Stimulated activated CD4-positive, alpha-beta T cell treated with anti-CD3 and anti-CD28 coated beads, Interleukin-4, amount 100 ng/mL, for 24 hours (primary cell): ENCODE measurements around the gene B9D1.
"Not testable (repeated sequence)": the region's sequence is repeated elsewhere in the genome, so short reads cannot be mapped to it uniquely, and the experiment has no call there.

Experiments
- DNase-seq: peaks from one replicate; pipeline ENCODE4 v3.0.0-alpha.2; 2020

B9D1 gene

DNA sequence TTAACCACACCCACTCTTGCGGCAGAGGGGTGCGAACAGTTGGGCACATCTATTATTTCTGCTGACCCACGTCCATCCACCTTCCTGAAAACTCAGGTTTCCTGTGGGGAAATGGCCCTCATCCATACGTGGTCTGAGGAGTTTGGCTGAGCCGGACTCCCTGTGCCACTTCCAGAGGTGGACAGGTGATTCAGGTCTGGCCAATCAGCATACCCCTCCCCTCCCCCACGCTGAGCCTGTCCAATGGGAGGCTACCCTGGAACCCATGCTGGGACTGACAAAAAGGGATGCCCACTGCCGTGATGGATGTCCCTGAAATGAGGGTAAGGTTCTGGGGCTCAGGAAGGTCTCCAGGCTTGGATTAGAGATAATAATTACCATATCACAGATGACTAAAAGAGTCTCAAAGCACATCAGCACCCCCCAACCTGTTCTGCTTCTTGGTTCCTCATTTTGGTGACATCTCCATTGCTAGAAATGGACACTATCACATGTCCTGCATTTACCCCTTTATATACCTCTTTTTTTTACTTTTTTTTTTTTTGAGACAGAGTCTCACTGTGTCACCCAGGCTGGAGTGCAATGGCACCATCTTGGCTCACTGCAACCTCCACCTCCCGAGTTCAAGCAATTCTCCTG, 10.5 kb upstream of the B9D1 start:
- DNase-seq: no peak

DNA sequence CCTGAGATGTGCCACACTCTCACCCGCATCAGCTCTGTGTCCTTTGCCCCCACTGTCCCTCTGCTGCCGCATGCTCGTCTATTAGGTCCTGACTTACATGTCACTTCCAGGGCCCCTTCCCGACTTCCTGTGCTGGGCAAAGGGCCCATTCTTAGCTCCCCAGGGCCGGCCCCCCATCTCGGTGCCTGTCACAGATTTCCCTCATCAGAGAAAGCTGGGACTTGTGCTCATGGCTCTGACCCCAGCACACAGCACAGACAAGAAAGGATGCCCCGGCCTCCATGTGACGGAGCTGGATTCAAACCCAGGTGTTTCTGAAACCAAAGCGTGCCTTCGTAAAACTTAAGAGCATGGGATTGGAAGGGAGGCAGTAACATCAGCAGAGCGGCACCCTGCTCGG, 9.9 kb upstream of the B9D1 start:
- no peak for DNase-seq

DNA sequence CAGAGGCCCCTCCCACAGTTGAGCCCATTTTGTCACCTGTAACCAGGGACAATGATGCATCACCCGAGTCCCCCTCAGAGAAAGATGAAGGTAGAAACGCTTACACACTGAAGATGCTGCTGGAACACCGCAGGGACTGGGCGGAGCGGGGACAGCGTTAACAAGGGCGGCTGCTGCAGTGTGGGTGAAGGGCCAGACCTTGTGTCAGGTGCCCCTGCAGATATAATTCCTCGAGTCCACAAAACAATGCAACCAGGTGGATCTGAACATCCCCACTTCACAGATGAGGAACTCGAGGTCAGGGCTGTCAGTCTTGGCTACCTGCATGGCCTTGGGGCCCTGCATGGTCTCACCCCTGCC, 9.5 kb upstream of the B9D1 start:
- DNase-seq: no peak

DNA sequence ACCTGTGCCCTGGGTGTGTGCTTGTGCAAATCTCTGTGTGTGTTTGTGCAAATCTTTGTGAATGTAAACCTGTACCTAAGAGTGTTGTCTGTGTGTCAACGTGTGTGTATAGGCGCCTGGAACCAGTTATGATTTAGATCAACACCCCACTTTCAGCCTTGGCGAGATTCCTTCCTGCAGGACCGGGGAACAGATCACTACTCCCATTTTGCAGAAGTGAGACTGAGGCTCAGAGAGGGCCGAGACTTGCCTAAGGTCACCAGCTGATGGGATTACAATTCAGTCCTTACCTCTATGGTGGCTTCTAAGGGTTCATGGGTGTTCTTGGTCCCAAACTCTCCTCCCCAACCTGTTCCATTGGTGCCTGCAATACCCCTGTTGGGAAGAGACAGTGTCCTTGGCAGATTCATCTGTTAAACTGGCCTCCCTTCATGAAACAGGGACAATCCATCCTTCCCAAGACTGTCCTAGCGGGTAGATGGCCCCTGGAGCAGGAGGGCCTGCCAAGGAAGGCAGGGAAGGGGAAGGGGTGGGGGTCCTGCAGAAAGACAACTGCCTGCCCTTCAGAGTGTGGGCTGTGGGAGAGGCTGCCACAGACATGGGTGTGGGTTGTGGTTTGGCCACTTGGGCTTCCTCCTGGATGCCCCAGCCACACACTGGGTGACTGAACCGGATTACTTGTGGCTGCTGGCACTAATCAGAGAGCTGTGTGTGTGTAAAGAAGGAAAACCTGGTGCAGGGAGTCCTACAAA, 8.9 kb upstream of the B9D1 start:
- DNase-seq: no peak

DNA sequence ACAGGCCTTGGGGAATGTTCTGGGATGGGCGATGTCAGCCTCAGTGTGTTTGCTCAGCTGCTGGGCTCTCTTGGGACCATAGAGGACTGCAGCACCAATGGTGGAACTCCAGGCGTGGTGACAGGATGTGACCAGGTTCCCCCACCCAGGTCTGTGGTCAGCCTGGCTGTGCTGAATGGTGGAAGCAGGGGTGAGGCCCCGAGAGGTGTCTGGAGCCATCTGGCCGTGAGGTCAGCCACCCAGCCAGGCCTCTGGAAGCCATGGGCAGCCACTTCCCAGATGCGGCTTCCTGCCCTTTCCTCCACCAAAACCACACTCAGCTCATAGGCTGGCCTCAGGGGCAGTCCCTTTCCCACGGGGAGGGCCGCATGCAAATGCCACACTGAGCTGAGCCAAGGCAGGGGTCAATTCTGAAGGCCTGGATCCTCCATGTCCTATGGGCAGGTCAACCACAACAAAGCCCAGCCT, 8.0 kb upstream of the B9D1 start:
- no peak for DNase-seq

DNA sequence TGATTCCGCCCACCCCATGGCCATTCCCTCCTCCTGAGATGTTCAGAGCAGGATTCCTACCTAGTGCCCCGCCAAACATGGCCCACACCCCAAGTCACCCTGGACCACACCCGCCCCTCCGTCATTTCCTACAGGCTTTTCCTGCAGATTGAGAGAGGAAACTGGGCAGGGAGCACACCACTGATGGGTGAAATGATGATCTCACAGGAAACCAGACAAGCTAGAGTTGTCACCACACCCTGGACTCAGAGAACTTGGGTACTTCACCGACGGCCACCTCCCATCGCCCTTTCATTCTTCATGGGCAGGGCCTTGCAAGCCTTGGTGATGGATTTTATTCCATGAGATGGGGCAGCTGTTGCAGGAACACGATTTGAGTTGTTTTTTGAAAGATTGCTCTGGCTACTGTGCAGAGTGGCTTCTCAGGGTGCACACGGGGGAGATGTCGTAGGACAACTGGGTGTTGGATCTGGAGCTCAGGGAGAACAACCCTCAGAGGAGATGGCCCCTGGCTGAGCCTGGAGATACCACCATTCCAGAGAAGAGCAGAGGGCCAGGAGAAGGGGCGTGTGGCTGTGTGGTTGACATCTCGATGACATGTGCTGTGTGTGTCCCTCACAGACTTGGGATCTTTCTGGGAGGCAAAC, 7.4 kb upstream of the B9D1 start:
- no peak for DNase-seq

DNA sequence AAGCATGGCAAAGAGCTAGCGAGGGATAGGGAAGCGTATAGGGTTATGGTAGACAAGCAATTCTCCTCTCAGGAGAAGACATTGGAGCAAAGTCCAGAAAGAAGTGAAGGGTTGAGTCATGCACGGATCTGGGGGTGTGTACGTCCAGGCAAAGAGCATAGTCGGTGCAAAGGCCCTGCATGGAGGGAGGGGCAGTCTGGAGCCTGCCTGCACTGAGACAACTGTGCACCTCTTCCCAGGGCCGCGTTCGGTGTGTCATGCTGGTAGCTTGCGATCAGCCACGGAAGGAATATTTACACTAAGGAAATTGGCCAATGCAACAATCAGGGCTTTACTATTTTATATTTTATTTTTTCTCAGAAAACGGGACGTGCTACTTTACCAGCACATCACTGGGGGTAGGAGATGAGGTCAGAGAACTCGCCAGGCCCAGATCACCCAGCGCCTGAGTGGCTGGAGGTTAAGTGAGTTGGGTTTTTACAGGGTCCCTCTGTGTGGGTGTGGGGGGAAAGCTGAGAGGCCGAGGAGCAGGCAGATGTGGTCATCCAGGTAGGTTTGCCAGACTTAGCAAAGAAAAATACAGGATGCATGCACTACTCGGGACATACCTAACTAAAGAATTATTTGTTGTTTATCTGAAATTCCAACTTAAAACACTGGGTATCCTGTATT, 6.7 kb upstream of the B9D1 start:
- DNase-seq: no peak

DNA sequence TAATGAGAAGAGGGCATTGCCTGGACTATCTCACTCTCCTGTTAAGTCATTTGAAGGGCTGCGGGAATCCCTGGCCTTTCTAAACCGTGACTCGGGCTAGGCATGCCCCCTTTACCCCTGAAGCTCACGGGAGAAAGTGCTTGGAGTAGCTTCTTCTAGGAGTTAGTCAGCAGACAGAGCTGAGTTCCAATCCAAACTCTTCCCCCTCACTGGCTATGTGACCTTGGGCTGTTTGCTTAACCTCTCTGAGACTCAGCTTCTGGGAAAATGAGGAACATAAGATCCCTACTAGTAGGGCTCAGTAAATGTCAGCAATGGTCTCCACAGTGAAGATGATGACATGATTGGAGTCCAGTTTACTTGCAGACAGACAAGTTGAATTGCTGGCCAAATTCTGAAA, 5.7 kb upstream of the B9D1 start:
- no peak for DNase-seq

DNA sequence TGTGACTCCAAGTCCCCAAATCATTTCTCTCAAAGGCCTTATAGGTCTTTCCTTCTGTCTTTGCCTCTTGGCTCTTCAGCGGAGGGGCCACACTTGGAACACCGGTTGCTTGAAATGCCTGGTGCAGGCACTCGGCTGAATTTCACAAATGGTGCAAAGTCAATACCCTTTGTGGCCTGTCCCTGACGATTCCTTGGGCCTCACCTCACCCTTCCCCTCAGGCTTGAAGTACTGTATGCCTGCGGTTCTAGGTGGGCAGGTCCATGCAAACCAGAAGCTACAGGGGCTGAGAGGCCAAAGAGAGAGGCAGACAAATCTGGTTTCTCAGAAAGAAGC, 4.1 kb upstream of the B9D1 start:
- no peak for DNase-seq

DNA sequence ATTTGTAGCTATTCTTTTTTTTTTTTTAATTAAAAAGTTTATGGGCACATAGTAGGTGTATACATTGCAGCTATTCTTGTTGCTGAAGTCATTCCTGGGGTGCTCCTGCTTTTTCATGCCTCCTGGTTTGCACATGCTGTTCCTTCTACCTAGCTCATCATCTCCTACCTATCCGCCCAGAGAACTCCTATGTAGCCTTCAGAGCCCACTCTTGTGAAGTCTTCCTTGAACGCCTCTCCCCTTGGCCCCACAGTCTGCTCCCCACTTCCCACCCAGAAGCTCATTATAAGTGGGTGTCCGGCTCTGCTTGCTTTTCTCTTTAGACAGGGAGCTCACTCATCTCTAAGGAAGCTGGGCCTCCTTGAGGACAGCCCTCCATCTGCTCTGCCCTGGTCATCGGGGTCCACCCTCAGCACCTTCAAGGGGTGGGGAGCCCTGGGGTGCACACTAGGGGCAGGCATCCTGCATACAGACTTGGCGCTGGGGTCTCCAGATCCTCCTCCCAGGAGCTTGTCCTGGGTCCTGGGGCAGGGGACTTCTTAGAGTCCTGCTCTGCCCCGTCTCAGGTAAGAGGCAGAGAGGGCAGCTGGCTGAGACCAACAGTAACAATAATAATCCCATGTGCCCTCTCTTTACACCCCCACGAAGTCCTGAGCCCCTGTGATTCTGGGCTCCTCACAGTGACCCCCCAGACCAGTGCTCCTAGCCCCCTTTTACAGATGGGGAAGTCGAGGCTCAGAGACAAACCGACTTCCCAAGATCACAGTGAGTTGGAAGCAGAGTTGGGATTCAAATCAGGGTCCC, 3.5 kb upstream of the B9D1 start:
- DNase-seq: no peak

DNA sequence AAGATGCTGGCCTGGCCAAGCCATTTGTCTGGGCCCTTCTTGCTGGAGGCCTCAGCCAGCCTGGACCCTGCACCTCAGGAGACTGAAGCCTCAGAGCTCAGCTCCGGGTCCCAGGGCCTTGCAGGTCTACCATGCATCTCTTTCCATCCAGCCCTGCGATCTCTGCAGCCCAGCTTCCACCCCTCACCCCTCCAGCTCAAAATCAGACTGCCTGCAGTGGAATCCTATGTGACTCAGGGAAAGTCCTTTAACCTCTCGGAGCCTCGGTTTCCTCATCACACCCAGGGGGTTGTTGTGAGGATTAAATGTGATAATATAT, 2.9 kb upstream of the B9D1 start:
- no peak for DNase-seq

DNA sequence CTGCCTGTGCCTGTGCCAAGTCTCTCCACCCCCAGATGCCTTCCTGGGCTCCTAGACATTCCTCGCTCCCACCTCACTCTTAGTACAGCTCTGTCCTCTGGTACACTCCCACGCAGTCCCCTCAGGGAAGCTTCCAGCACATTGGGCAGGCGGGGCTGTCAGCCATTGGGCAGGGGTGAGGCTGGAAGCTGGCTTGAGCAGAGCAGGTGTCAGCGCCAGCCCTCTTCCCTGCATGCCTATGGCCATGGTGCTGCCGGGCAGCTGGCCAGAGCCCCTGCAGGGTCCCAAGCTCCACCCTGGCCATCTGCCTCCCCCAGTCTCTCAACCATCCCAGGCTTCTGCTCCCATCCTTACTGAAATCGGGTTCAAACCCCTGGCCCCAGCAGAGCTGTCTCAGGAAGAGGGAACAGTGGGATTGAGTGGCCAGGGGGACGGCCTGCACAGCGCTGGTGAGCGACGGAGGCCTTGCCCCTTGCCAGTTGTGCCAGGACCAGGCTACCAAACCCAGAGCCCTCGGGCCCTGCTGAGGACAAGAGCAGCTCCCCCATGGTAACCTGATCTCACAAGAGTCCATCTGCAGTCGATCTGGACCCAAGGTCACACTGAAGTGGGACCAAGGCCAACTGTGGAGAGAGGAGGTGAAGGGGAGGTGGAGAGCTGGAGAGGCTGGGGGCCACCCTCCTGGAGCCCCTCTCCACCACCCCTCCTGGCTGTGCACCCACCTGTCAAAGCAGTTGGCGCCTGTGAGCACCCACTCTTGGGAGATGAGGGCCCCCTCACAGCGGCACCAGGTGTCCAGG, 2.4 kb upstream of the B9D1 start:
- no peak for DNase-seq

DNA sequence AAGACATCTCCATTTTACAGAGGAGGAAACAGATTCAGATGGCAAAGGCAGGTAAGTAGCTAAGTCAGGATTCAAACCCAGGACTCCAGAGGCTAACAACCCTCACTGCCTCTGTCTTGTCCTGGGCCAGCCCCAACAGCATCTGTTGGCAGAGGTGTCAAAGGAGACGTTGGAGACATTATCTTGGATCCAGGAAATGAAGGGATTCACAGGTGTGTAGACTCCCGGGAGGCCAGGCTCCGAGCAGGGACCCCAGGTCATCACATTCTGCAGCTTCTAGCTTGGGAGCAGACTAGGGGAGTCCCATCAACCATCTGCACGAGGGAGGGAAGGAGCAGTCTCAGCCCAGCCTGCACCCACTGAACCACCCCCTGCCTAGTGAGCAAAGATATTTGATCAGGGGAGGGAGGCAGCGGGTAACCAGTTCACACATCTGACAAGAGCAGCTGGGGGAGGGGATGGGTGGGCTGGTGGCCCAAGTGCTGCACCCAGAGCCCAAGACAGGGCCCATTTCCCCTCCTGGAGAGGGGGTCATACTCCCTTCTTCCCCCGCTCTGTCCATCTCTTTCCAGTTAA, 1.0 kb upstream of the B9D1 start:
- DNase-seq: no peak

DNA sequence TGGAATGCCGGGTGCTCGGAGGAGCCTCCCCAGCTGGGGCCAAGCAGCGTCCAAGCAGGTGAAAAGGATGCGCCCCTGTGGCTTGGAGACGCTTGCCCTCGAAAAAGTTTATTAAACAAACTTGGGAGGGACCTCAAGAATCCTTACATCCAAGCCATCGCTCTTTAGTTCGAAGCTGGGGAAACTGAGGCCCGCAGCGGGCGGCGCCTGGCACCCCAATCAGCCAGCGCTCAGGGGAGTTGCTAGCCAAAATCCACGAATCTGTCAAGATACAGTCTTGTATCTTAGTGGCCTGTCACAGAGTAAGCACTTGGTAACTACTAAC, 553 bp upstream of the B9D1 start:
- DNase-seq: no peak

DNA sequence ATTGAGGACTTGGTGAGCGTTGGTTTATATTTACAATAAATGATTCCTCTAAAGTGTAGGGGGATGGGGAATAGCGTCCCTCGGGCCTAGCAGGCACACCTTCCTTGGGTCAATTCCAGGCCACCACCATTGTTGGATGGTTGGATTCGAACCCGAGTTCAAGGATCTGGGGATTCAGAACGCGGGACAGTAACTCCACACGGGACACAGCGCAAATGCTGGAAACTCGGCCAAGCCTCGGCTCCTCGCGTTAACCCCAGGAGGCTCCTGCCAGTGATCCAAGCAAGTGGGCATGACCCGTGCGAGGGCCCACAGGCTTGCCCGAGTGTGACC, 613 bp downstream of the B9D1 start:
- DNase-seq: no peak

DNA sequence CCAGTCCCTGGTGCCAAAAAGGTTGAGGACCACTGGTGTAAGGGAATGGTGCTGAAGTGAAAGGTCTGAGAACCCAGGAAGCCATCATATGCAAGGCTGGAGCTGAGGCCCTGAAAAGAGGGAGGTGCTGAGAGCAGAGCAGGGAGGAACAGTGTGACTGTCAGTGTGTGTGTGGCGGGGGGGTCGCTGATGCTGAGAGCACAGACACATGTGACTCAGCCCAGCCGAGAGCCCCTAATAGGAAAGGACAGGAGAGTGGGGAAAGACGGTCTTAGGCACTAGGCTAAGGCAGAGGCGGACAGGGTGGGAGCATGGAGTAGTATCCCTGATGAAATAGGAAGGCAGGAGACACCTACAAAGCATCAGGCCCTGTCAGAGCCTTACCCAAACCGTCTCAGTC, 1.2 kb downstream of the B9D1 start:
- DNase-seq: no peak

DNA sequence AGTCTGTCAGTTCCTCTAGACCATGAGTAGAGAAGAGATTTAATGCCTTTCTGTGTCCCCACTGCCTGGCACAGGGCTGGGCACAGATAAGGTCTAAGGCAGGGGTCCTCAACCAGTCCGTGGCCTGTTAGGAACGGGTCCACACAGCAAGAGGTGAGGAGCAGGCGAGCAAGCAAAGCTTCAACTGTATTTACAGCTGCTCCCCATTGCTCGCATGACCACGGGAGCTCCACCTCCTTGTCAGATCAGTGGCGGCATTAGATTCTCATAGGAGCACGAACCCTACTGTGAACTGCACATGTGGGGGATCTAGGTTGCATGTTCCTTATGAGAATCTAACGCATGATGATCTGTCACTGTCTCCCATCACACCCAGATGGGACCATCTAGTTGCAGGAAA, 1.8 kb downstream of the B9D1 start:
- no peak for DNase-seq

DNA sequence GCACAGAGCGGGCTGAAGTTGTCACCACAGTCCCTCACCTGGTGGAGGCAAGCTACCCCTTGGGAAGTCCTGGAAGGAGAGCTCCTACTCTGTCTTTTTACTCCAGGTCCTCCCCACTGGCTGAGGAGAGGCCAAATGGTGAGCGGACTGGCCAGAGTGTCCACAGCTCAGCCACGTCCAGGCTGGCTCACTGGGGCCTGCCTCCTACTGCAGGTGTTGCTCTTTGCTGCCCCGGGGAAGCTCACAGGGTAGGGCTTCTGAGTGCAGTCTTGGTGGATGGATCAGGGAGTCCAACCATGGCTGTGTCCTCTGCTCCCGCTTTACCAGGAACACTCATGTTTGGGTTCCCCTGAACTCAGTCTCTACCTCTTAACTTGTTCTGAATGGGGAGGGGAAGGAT, 2.7 kb downstream of the B9D1 start:
- no peak for DNase-seq

DNA sequence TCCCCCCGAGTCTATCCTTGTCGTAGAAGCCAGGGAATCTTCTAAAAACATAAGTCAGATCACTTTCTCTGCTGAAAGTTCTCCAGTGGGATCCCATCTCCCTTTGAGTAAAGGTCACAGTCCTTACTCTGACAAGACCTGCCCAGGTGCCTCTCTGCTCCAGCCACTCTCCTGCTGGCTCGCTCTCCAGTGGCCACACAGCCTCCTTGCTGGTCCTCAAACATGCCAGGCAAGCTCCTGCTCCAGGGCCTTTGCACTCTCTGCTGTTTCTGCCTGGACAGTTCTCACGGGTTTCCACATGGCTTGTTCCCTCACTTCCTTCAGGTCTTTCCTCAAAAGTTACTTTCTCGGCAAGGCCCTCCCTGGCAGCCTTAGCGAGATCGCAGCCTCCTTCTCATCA, 3.4 kb downstream of the B9D1 start:
- no peak for DNase-seq

DNA sequence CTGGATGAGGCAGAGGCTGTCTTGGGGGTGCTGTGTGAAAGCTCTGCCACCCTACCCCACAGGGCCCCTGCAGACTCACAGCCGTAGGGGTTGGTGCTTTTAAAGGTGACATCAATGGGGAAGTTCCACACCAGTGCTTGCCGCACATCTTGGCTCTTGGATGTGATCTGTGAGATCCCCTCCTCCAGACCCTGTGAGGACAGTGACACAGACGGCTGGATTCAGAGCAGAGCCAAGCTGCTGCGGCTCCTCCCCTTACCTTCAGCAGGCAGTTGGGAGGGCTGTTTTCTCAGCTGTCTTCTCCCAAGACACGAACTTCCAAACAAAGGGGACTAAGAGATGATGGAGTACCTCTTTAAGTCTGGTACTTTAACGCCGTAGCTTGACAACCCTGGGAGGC, 4.8 kb downstream of the B9D1 start:
- DNase-seq: no peak

DNA sequence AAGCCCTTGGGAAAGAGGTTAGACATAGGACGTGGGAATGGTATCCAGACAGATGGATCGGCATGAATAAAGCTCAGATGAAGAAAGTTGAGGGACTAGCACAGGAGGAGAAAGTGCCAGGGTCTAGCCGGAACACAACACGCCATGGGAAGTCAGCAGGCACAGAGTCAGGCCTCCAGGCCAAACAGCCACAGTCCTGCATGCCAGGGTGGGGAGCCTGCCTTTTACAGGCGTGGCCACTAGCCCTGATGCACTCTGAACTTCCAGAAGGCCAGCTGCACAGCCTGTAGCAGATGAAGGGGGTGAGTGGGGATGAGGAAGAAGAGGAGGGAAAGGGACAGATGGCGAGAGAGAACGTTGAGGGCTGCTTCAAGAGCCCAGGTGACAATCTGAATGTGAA, 5.2 kb downstream of the B9D1 start:
- no peak for DNase-seq

DNA sequence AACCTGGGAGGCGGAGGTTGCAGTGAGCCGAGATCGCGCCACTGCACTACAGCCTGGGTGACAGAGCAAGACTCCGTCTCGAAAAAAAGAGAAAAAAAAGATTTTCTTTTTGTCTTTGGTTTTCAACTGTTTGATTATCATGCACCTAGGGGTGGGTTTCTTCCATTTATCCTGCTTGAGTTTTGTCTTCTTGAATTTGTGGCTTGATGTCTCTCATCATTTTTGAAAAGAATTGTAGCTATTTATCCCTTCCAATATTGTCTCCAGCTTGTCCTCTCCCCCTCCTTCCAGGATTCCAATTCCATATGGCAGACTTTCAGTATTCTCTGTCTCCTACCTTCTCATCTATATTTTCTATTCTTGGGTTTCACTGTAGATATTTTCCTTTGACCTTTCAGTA, 7.8 kb downstream of the B9D1 start:
- DNase-seq: no peak

DNA sequence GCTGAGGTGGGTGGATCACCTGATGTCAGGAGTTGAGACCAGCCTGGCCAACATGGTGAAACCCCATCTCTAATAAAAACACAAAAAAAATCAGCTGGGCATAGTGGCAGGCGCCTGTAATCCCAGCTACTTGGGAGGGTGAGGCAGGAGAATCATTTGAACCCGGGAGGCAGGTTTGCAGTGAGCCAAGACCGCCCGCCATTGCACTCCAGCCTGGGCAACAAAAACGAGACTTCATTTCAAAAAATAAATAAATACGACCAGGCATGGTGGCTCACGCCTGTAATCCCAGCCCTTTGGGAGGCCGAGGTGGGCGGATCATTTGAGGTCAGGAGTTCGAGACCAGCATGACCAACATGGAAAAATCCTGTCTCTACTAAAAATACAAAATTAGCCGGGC, 9.1 kb downstream of the B9D1 start:
- DNase-seq: not testable (repeated sequence)
